ENCODE results near the gene PAN3.

DNA sequence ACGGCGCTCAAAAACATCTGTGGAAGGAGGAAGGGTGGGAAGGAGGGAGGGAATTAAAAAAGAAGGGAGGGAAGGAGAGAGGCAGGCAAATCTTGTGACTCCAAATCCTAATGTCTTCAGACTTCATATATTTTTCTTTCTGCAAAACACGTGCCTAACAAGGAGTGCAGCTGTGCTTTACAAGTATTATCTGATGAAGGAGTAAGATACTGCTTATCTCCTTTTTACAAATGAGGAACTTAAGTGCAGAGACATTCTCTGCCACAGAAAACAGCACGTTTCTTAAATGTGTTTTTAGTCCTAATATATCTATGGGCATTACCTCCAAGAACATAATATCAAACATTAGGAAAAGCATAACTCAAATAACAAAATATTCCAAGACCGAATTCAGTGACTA, 44.5 kb upstream of the PAN3 start:
- TF ChIP-seq POLR2A (IDR thresholded peaks at IDR 0.05; ENCODE audit: low read length) = no peak
- no peak for TF ChIP-seq GATA1 (IDR thresholded peaks at IDR 0.05; ENCODE audit: low read depth, low read length)
